CD4-positive, alpha-beta T cell (primary cell): ENCODE results near the gene AFF3. TPM values are rescaled to one million over a fixed set of nuclear protein-coding genes. Genes with fewer than 3 reads are reported as not detected.

ENCODE experiments used
- ATAC-seq: fragments of 200-7000 bp; cut with Tn5 transposase; one replicate; pipeline ENCODE4 v1.10.0; 2022; ENCODE audit warnings: mild to moderate bottlenecking; ENCODE audit not compliant: poor library complexity
- CTCF ChIA-PET: fragments of 350-600 bp; sonication (Branson Sonifier 250); formaldehyde crosslinking; loops from one replicate; lab custom pipeline; 2021; ENCODE audit warnings: antibody characterized with exemption, inconsistent platforms; lab: Charles Lee
- POLR2A ChIA-PET: fragments of 350-600 bp; sonication (Branson Sonifier 250); formaldehyde crosslinking; loops from one replicate; lab custom pipeline; 2021; ENCODE audit warnings: antibody characterized with exemption, inconsistent platforms; lab: Charles Lee
- DNase-seq, 14 experiments: peaks; one replicate each; pipeline ENCODE4 v3.0.0-alpha.2; 2013 to 2020; ENCODE audit warnings: mixed read lengths in 2 of 14
- H3K27ac ChIP-seq, 2 donors: one replicate each; pipeline versions ENCODE4 v1.5.1 to v1.7.0; 2013; ENCODE audit warnings: low read length in 2 of 2, low read depth in 1 of 2, mild to moderate bottlenecking in 1 of 2
- H3K27me3 ChIP-seq, 2 experiments: 1 replicate in 1 of 2; 2 replicates in 1 of 2; pipeline versions ENCODE4 v1.6.1 to v1.7.0; 2013; ENCODE audit warnings: low read length in 2 of 2, control low read depth in 1 of 2, mild to moderate bottlenecking in 1 of 2, moderate library complexity in 1 of 2; ENCODE audit not compliant: insufficient read depth in 2 of 2, control insufficient read depth in 1 of 2
- H3K36me3 ChIP-seq: one replicate; pipeline ENCODE4 v1.6.1; 2013; ENCODE audit warnings: low read length, control low read depth; ENCODE audit not compliant: insufficient read depth
- H3K4me1 ChIP-seq: one replicate; pipeline ENCODE4 v1.6.1; 2013; ENCODE audit warnings: low read length, control low read depth; ENCODE audit not compliant: insufficient read depth
- H3K4me3 ChIP-seq: one replicate; pipeline ENCODE4 v1.5.1; 2013; ENCODE audit warnings: mild to moderate bottlenecking, low read length, moderate library complexity
- H3K9me3 ChIP-seq, 2 experiments: 1 replicate in 1 of 2; 2 replicates in 1 of 2; pipeline versions ENCODE4 v1.6.1 to v1.7.0; 2013; ENCODE audit warnings: low read length in 2 of 2, mild to moderate bottlenecking in 2 of 2, control low read depth in 1 of 2, moderate library complexity in 1 of 2; ENCODE audit not compliant: control insufficient read depth in 1 of 2, insufficient read depth in 1 of 2
- H3K27ac Mint-ChIP-seq: one replicate; pipeline ENCODE4 v1.8.0; 2020; ENCODE audit warnings: mixed read lengths
- H3K27me3 Mint-ChIP-seq: one replicate; pipeline ENCODE4 v1.8.0; 2021; ENCODE audit warnings: mixed read lengths
- H3K36me3 Mint-ChIP-seq: one replicate; pipeline ENCODE4 v1.8.0; 2021; ENCODE audit warnings: low read depth, mixed read lengths
- H3K4me1 Mint-ChIP-seq: one replicate; pipeline ENCODE4 v1.8.0; 2021; ENCODE audit warnings: low read depth, mixed read lengths
- H3K4me3 Mint-ChIP-seq: one replicate; pipeline ENCODE4 v1.8.0; 2020; ENCODE audit warnings: mild to moderate bottlenecking, mixed read lengths
- H3K9me3 Mint-ChIP-seq: one replicate; pipeline ENCODE4 v1.8.0; 2020; ENCODE audit warnings: mixed read lengths
- intact Hi-C, 2 experiments: fragments of 100-400 bp; cut with DNase I in 1 of 2; cut with micrococcal nuclease in 1 of 2; formaldehyde crosslinking; loops; one replicate each; pipeline versions ENCODE4 v1.15.1 to v1.9.0; 2023 to 2025; cut with DNase I, micrococcal nuclease
- total RNA-seq, 174 experiments: library from RNA in 2 of 174; stranded (reverse) in 2 of 174; gene quantifications; one replicate each; pipeline ENCODE4 v1.2.3 and lab custom pipeline; 2021 to 2026
- TF ChIP-seq, protein P1 (sequence below): fragments of 200-600 bp; IDR thresholded peaks from one replicate; pipeline ENCODE4 v1.8.0; 2022; ENCODE audit warnings: antibody characterized with exemption, mild to moderate bottlenecking

The AFF3 gene
- total RNA-seq, 2 experiments from 2014 or later, result 15.4 to 15.7 TPM

DNA sequence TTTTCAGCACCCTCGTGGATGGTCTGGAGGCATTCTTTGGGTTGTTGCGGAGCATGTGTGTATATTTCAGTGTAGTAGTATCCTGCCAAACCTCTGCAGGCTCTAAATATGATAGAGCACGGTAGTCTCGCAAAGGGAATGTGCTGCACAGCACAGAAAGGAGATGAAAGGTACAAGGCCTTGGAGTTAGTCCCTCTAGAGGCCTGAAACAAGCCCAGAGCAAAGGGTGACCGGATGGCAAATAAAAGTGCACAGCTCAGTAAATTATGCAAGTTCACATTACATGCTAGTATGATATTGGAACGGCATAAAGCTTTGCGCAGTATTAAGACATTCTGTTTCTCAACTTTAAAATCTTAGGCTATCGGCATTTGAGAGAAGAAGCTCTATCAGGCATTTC is 358.1 kb downstream of the AFF3 start:
- no peak overlapping the region for H3K4me3 ChIP-seq
- H3K36me3 Mint-ChIP-seq, result peaks cover 17% of the 10 kb centered on the region
- TF ChIP-seq, protein P1, sequence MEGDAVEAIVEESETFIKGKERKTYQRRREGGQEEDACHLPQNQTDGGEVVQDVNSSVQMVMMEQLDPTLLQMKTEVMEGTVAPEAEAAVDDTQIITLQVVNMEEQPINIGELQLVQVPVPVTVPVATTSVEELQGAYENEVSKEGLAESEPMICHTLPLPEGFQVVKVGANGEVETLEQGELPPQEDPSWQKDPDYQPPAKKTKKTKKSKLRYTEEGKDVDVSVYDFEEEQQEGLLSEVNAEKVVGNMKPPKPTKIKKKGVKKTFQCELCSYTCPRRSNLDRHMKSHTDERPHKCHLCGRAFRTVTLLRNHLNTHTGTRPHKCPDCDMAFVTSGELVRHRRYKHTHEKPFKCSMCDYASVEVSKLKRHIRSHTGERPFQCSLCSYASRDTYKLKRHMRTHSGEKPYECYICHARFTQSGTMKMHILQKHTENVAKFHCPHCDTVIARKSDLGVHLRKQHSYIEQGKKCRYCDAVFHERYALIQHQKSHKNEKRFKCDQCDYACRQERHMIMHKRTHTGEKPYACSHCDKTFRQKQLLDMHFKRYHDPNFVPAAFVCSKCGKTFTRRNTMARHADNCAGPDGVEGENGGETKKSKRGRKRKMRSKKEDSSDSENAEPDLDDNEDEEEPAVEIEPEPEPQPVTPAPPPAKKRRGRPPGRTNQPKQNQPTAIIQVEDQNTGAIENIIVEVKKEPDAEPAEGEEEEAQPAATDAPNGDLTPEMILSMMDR, result no peak
- H3K9me3 Mint-ChIP-seq, result peaks cover 4% of the 10 kb centered on the region
- CTCF ChIA-PET, result interaction anchor here (1.2 kb wide), 1 partner anchor 9 kb away, joined by 3 read pairs; no protein-coding TSS in a partner anchor
- H3K4me3 Mint-ChIP-seq, result no peak overlapping the region
- no peaks in the 10 kb centered on the region for H3K27me3 Mint-ChIP-seq
- ATAC-seq (no peak), DNase-seq (no peak)
- no peaks in the 10 kb centered on the region for H3K9me3 ChIP-seq
- no peaks in the 10 kb centered on the region for H3K4me1 ChIP-seq
- H3K27ac ChIP-seq, result no peak overlapping the region
- no peak overlapping the region for H3K27ac Mint-ChIP-seq
- H3K36me3 ChIP-seq, result no peaks in the 10 kb centered on the region
- H3K4me1 Mint-ChIP-seq, result no peaks in the 10 kb centered on the region
- no peaks in the 10 kb centered on the region for H3K27me3 ChIP-seq
- POLR2A ChIA-PET, result no interaction called here
- intact Hi-C loops, result no loop called here

DNA sequence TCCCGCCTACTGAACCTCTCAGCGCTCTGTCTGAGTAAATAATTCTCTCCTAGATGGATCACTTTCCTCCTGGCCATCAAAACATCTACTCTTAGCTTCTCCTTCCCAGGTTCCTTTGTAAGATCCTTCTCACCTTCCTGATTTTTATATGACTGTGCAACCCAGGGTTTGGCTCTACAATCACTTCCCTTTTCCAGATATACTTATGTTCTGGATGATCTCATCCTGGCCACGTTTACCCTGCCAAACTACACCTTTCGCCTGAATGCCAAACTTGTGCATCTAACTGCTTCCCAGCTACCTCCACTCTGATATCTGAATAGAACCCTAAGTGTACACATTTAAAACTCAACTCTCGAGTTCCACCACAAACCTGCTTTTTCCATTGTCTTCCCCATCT is 362.1 kb downstream of the AFF3 start:
- H3K36me3 Mint-ChIP-seq, result peaks cover 30% of the 10 kb centered on the region
- no peak overlapping the region for H3K4me3 ChIP-seq
- TF ChIP-seq, protein P1, result no peak
- intact Hi-C loops, result no loop called here
- H3K9me3 Mint-ChIP-seq, result peaks cover 8% of the 10 kb centered on the region
- POLR2A ChIA-PET, result no interaction called here
- no peaks in the 10 kb centered on the region for H3K27me3 ChIP-seq
- no peaks in the 10 kb centered on the region for H3K4me1 ChIP-seq
- no peaks in the 10 kb centered on the region for H3K36me3 ChIP-seq
- H3K4me1 Mint-ChIP-seq, result no peaks in the 10 kb centered on the region
- H3K4me3 Mint-ChIP-seq, result no peak overlapping the region
- no peaks in the 10 kb centered on the region for H3K27me3 Mint-ChIP-seq
- H3K27ac ChIP-seq, result no peak overlapping the region
- H3K27ac Mint-ChIP-seq, result no peak overlapping the region
- CTCF ChIA-PET, result no interaction called here
- no peaks in the 10 kb centered on the region for H3K9me3 ChIP-seq
- no peak for DNase-seq
- no peak for ATAC-seq

DNA sequence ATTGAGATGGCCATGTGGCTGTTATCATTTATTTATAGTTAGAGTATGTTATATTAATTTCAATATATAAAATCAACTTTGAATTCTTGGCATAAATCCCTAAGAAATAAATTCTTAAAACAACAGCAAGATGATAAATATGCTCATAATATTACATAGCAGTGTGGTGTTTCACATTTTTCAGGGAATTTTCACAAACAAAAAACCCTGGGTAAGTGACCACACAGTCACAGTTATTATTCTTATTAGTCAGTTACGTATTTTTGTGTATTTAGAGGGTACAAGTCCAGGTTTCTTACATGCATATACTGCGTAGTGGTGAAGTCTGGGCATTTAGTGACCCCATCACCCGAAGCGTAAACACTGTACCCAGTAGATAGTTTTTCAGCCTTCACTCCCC is 363.1 kb downstream of the AFF3 start:
- Histone ChIP-seq H3K4me3 (no peak overlapping the region), H3K27ac (no peak overlapping the region), H3K27me3 (no peaks in the 10 kb centered on the region), H3K4me1 (no peaks in the 10 kb centered on the region), H3K36me3 (no peaks in the 10 kb centered on the region), H3K9me3 (no peaks in the 10 kb centered on the region)
- DNase-seq (no peak), ATAC-seq (no peak)
- H3K9me3 Mint-ChIP-seq, result peaks cover 8% of the 10 kb centered on the region
- H3K4me1 Mint-ChIP-seq, result no peaks in the 10 kb centered on the region
- intact Hi-C loops, result no loop called here
- H3K27ac Mint-ChIP-seq, result no peak overlapping the region
- CTCF ChIA-PET, result no interaction called here
- peaks cover 33% of the 10 kb centered on the region for H3K36me3 Mint-ChIP-seq
- POLR2A ChIA-PET, result no interaction called here
- TF ChIP-seq, protein P1, result no peak
- no peaks in the 10 kb centered on the region for H3K27me3 Mint-ChIP-seq
- H3K4me3 Mint-ChIP-seq, result no peak overlapping the region
